ENCODE measurements around the gene SEC23A. TPM values are rescaled to one million over a fixed set of nuclear protein-coding genes. Genes with fewer than 3 reads are reported as not detected.
A peak's percentile ranks its signal among the peaks of the same experiment; 100 is the strongest.
"Not testable (repeated sequence)": the region's sequence is repeated elsewhere in the genome, so short reads cannot be mapped to it uniquely, and the experiment has no call there.

Gene SEC23A
- total RNA-seq (2022) (90.2 and 108 TPM in 2 replicates), Bru-seq, nascent RNA (percentile 94 among the genes with signal in this experiment), BruChase-seq, experiment 1, labeled RNA remaining after a 2-hour chase (percentile 93 among the genes with signal in this experiment), BruChase-seq, experiment 2, labeled RNA remaining after a 6-hour chase (percentile 93 among the genes with signal in this experiment)
- long read RNA-seq, full-length matches to known transcripts: 208 of 250 reads
- long read RNA-seq, partial matches to known transcripts: 17 of 250 reads
- long read RNA-seq, other reads (novel, unspliced or antisense): 25 of 250 reads

GRCh38 chr14:39102969-39103957 is at the start of gene SEC23A:
Gene SEC23A (minus strand): TSS chr14:39103235. CDS start chr14:39096118, 7,117 bp downstream.
- TF ChIP-seq CTCF (IDR thresholded peaks at IDR 0.05; ENCODE audit: insufficient read depth in 1 of 2, low read depth in 1 of 2, low read length in 1 of 2, severe bottlenecking in 1 of 2, unreplicated experiment in 1 of 2): no peak
- H3K36me3 Mint-ChIP-seq (ENCODE audit: insufficient read depth, unreplicated experiment): peaks cover 22% of the 10 kb centered on the region
- Histone ChIP-seq H3K9me3 (no peaks in the 10 kb centered on the region), H3K36me3 (ENCODE audit: control insufficient read depth, insufficient read depth, low read length) (no peaks in the 10 kb centered on the region), H3K27me3 (replicated peaks; ENCODE audit: control insufficient read depth, insufficient read depth, low read length) (no peaks in the 10 kb centered on the region), H3K4me1 (peaks cover 24% of the 10 kb centered on the region), H3K4me3 (ENCODE audit: low read depth, low read length) (peak within 1 kb of the TSS; percentile 76)
- no peaks in the 10 kb centered on the region for H3K9me3 Mint-ChIP-seq (ENCODE audit: unreplicated experiment)
- ChIA-PET POLR2A (interaction anchor here (0.5 to 2.0 kb wide), 15 partner anchors 11 to 404 kb away, joined by 3 to 34 read pairs (median 6); partner anchors contain the start of genes FBXO33, GEMIN2 and TRAPPC6B), CTCF (interaction anchor here (0.8 to 1.7 kb wide), 3 partner anchors 67 to 329 kb away, joined by 3 to 9 read pairs (median 7); partner anchors contain the start of genes FBXO33 and TRAPPC6B)
- BruUV-seq (replicated peaks): TSS peak; percentile 90
- H3K4me1 Mint-ChIP-seq (ENCODE audit: low read depth, unreplicated experiment): peaks cover 7% of the 10 kb centered on the region
- H3K27me3 Mint-ChIP-seq (ENCODE audit: insufficient read depth, unreplicated experiment): no peaks in the 10 kb centered on the region
- DNase-seq: peak; percentile 94 to 97
- peak within 1 kb of the TSS; percentile 87 for H3K4me3 Mint-ChIP-seq (ENCODE audit: unreplicated experiment)
- peak within 1 kb of the TSS; percentile 93 for H3K27ac Mint-ChIP-seq (ENCODE audit: unreplicated experiment)
- intact Hi-C loops (cut with micrococcal nuclease; ENCODE audit: unreplicated experiment): loop anchor here (1.0 to 2.0 kb wide), 6 partner anchors 11 to 330 kb away; partner anchors contain the start of genes FBXO33, GEMIN2 and TRAPPC6B

- TF ChIP-seq CTCF (IDR thresholded peaks at IDR 0.05; ENCODE audit: insufficient read depth in 1 of 2, low read depth in 1 of 2, low read length in 1 of 2, severe bottlenecking in 1 of 2, unreplicated experiment in 1 of 2): no peak
- DNase-seq: no peak
- Histone ChIP-seq H3K4me3 (ENCODE audit: low read depth, low read length) (no peak overlapping the region), H3K9me3 (peaks cover 8% of the 10 kb centered on the region), H3K36me3 (ENCODE audit: control insufficient read depth, insufficient read depth, low read length) (no peaks in the 10 kb centered on the region), H3K27me3 (replicated peaks; ENCODE audit: control insufficient read depth, insufficient read depth, low read length) (no peaks in the 10 kb centered on the region), H3K4me1 (no peaks in the 10 kb centered on the region)
- Mint-ChIP-seq H3K9me3 (ENCODE audit: unreplicated experiment) (peaks cover 10% of the 10 kb centered on the region), H3K4me1 (ENCODE audit: low read depth, unreplicated experiment) (no peaks in the 10 kb centered on the region), H3K27ac (ENCODE audit: unreplicated experiment) (no peak overlapping the region), H3K27me3 (ENCODE audit: insufficient read depth, unreplicated experiment) (no peaks in the 10 kb centered on the region), H3K36me3 (ENCODE audit: insufficient read depth, unreplicated experiment) (peaks cover 25% of the 10 kb centered on the region), H3K4me3 (ENCODE audit: unreplicated experiment) (no peak overlapping the region)
- ChIA-PET CTCF (no interaction called here), POLR2A (interaction anchor here (0.9 to 1.2 kb wide), 2 partner anchors 25 to 42 kb away, joined by 3 read pairs; partner anchors contain the start of genes SEC23A and TRAPPC6B)
- intact Hi-C loops (cut with micrococcal nuclease; ENCODE audit: unreplicated experiment): no loop called here
- BruUV-seq (replicated peaks): no TSS peak
Measured at GRCh38 chr14:39145266-39145966, 42.4 kb upstream of the SEC23A start.

GRCh38 chr14:39143226-39143625 is 40.2 kb upstream of the SEC23A start:
- H3K27me3 Mint-ChIP-seq (ENCODE audit: insufficient read depth, unreplicated experiment); H3K27me3 ChIP-seq (replicated peaks; ENCODE audit: control insufficient read depth, insufficient read depth, low read length); H3K4me1 ChIP-seq; H3K4me3 Mint-ChIP-seq (ENCODE audit: unreplicated experiment); H3K27ac Mint-ChIP-seq (ENCODE audit: unreplicated experiment); BruUV-seq (replicated peaks); CTCF ChIA-PET; H3K36me3 ChIP-seq (ENCODE audit: control insufficient read depth, insufficient read depth, low read length); POLR2A ChIA-PET; H3K4me3 ChIP-seq (ENCODE audit: low read depth, low read length); H3K4me1 Mint-ChIP-seq (ENCODE audit: low read depth, unreplicated experiment); DNase-seq; H3K9me3 ChIP-seq; intact Hi-C loops (cut with micrococcal nuclease; ENCODE audit: unreplicated experiment): not testable (repeated sequence)
- Mint-ChIP-seq H3K9me3 (ENCODE audit: unreplicated experiment) (peaks cover 10% of the 10 kb centered on the region), H3K36me3 (ENCODE audit: insufficient read depth, unreplicated experiment) (peaks cover 26% of the 10 kb centered on the region)

- H3K4me1 Mint-ChIP-seq (ENCODE audit: low read depth, unreplicated experiment); H3K27me3 ChIP-seq (replicated peaks; ENCODE audit: control insufficient read depth, insufficient read depth, low read length); H3K36me3 ChIP-seq (ENCODE audit: control insufficient read depth, insufficient read depth, low read length); H3K4me3 Mint-ChIP-seq (ENCODE audit: unreplicated experiment); BruUV-seq (replicated peaks); POLR2A ChIA-PET; H3K9me3 ChIP-seq; DNase-seq; intact Hi-C loops (cut with micrococcal nuclease; ENCODE audit: unreplicated experiment); CTCF ChIA-PET; H3K27ac Mint-ChIP-seq (ENCODE audit: unreplicated experiment); H3K27me3 Mint-ChIP-seq (ENCODE audit: insufficient read depth, unreplicated experiment); H3K4me3 ChIP-seq (ENCODE audit: low read depth, low read length); H3K4me1 ChIP-seq: not testable (repeated sequence)
- H3K9me3 Mint-ChIP-seq (ENCODE audit: unreplicated experiment): peaks cover 10% of the 10 kb centered on the region
- peaks cover 38% of the 10 kb centered on the region for H3K36me3 Mint-ChIP-seq (ENCODE audit: insufficient read depth, unreplicated experiment)
Measured at GRCh38 chr14:39141623-39142022, 38.6 kb upstream of the SEC23A start.
